ENCODE measurements around the gene NEK6. TPM values are rescaled to one million over a fixed set of nuclear protein-coding genes. Genes with fewer than 3 reads are reported as not detected.

The NEK6 gene
- total and polyA plus RNA-seq, 12 donors, result 4.0 to 27.2 (median 15.1) TPM

- Histone ChIP-seq H3K9me3 (replicated peaks in 1 of 3) (no peaks in the 10 kb centered on the region), H3K27ac (peak overlapping the region; percentile 17 to 94 (median 49)), H3K4me3 (peak overlapping the region in 1 of 4 donors; percentile 11), H3K27me3 (no peaks in the 10 kb centered on the region), H3K36me3 (replicated peaks in 1 of 2) (no peaks in the 10 kb centered on the region), H3K4me1 (replicated peaks in 1 of 2) (peaks cover 8 to 42% of the 10 kb centered on the region in 2 donors)
- 60 to 70% (median 66%) methylated on average over 14 of the region's 14 CpGs for WGBS, 4 donors
- intact Hi-C loops (cut with DNase I), result no loop called here
- TF ChIP-seq CTCF (IDR thresholded peaks at IDR 0.05), result no peak
- DNase-seq, result peak in 1 of 7 donors; percentile 21
Observed at GRCh38 chr9:124286292-124286931, 28.7 kb downstream of the NEK6 start.

GRCh38 chr9:124290053-124290591 lies 32.4 kb downstream of the NEK6 start:
- DNase-seq, result no peak
- Histone ChIP-seq H3K9me3 (replicated peaks in 1 of 3) (no peaks in the 10 kb centered on the region), H3K27me3 (no peaks in the 10 kb centered on the region), H3K4me3 (no peak overlapping the region), H3K36me3 (replicated peaks in 1 of 2) (no peaks in the 10 kb centered on the region), H3K4me1 (replicated peaks in 1 of 2) (peaks cover 0 to 46% of the 10 kb centered on the region in 2 donors), H3K27ac (peak overlapping the region in 1 of 5 donors; percentile 34)
- TF ChIP-seq CTCF (IDR thresholded peaks at IDR 0.05), result no peak
- TF ChIP-seq POLR2A (IDR thresholded peaks at IDR 0.05), result no peak
- intact Hi-C loops (cut with DNase I), result no loop called here
- 81 to 87% (median 84%) methylated on average over 10 to 21 of the region's 21 CpGs for WGBS, 4 donors

- Histone ChIP-seq H3K4me3 (no peak overlapping the region), H3K27me3 (no peaks in the 10 kb centered on the region), H3K4me1 (replicated peaks in 1 of 2) (peaks cover 0 to 48% of the 10 kb centered on the region in 2 donors), H3K9me3 (replicated peaks in 1 of 3) (no peaks in the 10 kb centered on the region), H3K27ac (no peak overlapping the region), H3K36me3 (replicated peaks in 1 of 2) (no peaks in the 10 kb centered on the region)
- no peak for DNase-seq
- TF ChIP-seq CTCF (IDR thresholded peaks at IDR 0.05), result no peak
- TF ChIP-seq POLR2A (IDR thresholded peaks at IDR 0.05), result no peak
- 69 to 78% (median 71%) methylated on average over 20 to 22 of the region's 22 CpGs for whole genome bisulfite sequencing, 4 donors
- intact Hi-C loops (cut with DNase I), result no loop called here
Observed at GRCh38 chr9:124290743-124291554, 33.2 kb downstream of the NEK6 start.

- no peaks in the 10 kb centered on the region for H3K36me3 ChIP-seq (replicated peaks in 1 of 2)
- peaks cover 0 to 47% of the 10 kb centered on the region in 2 donors for H3K4me1 ChIP-seq (replicated peaks in 1 of 2)
- intact Hi-C loops (cut with DNase I), result no loop called here
- peak overlapping the region in 1 of 5 donors; percentile 10 for H3K27ac ChIP-seq
- no peaks in the 10 kb centered on the region for H3K27me3 ChIP-seq
- no peaks in the 10 kb centered on the region for H3K9me3 ChIP-seq (replicated peaks in 1 of 3)
- DNase-seq, result peak in 1 of 7 donors; percentile 29
- H3K4me3 ChIP-seq, result no peak overlapping the region
- 55 to 100% (median 65%) methylated on average over 1 to 11 of the region's 11 CpGs for WGBS, 4 donors
- no peak for TF ChIP-seq POLR2A (IDR thresholded peaks at IDR 0.05)
- TF ChIP-seq CTCF (IDR thresholded peaks at IDR 0.05), result no peak
Observed at GRCh38 chr9:124291801-124292396, 34.1 kb downstream of the NEK6 start.

Data from adrenal gland (tissue), 12 donors.